GM12891 (cell line): ENCODE measurements around the gene MED12L.

ENCODE experiments used
- DNase-seq: peaks from one replicate; pipeline ENCODE4 v3.0.0; 2011; ENCODE audit warnings: low spot score; ENCODE audit not compliant: insufficient read length
- FAIRE-seq: peaks from 2 replicates; lab custom pipeline; 2011; peaks lifted over from hg19 to GRCh38; lab: Jason Lieb, UNC
- PAX5 ChIP-seq: IDR thresholded peaks from 2 replicates; pipeline ENCODE4 v1.6.1; 2011; ENCODE audit warnings: low read length, moderate library complexity, mild to moderate bottlenecking; ENCODE audit not compliant: insufficient read depth, severe bottlenecking
- POLR2A ChIP-seq: IDR thresholded peaks from 2 replicates; pipeline ENCODE4 v1.6.1; 2011; ENCODE audit warnings: low read depth, low read length, control low read depth
- POLR2AphosphoS5 ChIP-seq: IDR thresholded peaks from 2 replicates; pipeline ENCODE4 v1.6.1; 2011; ENCODE audit warnings: low read depth, low read length, control low read depth
- POU2F2 ChIP-seq: IDR thresholded peaks from 2 replicates; pipeline ENCODE4 v1.6.1; 2011; ENCODE audit warnings: low read depth, mild to moderate bottlenecking, control low read depth, low read length, moderate library complexity
- SPI1 ChIP-seq: IDR thresholded peaks from 2 replicates; pipeline ENCODE4 v1.6.1; 2011; ENCODE audit warnings: low read depth, low read length, control low read depth
- TAF1 ChIP-seq: IDR thresholded peaks from 2 replicates; pipeline ENCODE4 v1.6.1; 2011; ENCODE audit warnings: low read depth, low read length, control low read depth

The MED12L gene

GRCh38 chr3:151480492-151480891, 395.0 kb downstream of the MED12L start:
- TF ChIP-seq POU2F2 (no peak), POLR2AphosphoS5 (no peak), TAF1 (no peak), POLR2A (no peak), SPI1 (no peak), PAX5 (no peak)
- DNase-seq (no peak), FAIRE-seq (no peak)

GRCh38 chr3:151483488-151483887, 398.0 kb downstream of the MED12L start:
- DNase-seq (no peak), FAIRE-seq (no peak)
- TF ChIP-seq POU2F2 (no peak), PAX5 (no peak), TAF1 (no peak), POLR2AphosphoS5 (no peak)

DNA sequence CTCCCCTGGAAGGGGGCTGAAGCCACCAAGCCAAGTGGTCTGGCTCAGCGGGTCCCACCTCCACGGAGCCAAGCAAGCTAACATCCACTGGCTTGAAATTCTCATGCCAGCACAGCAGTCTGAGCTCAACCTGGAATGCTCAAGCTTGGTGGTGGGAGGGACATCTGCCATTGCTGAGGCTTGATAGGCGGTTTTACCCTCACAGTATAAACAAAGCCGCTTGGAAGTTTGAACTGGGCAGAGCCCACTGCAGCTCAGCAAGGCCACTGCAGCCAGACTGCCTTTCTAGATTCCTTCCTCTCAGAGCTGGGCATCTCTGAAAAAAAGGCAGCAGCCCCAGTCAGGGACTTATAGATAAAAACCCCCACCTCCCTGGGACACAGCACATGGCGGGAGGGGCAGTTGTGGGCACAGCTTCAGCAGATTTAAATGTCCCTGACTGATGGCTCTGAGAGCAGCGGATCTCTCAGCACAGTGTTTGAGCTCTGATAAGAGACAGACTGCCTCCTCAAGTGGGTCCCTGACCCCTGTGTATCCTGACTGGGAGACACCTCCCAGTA, 398.6 kb downstream of the MED12L start:
- no peak for FAIRE-seq
- no peak for TF ChIP-seq POLR2A
- TF ChIP-seq PAX5: no peak
- no peak for TF ChIP-seq POU2F2
- no peak for TF ChIP-seq TAF1
- TF ChIP-seq SPI1: no peak
- no peak for TF ChIP-seq POLR2AphosphoS5
- DNase-seq: no peak
